ENCODE measurements around the gene RGS19. TPM values are rescaled to one million over a fixed set of nuclear protein-coding genes. Genes with fewer than 3 reads are reported as not detected.

RGS19 gene
- polyA plus RNA-seq, 1 of the 3 experiments (the other 2 are of a cell fraction), result 20.5 TPM

GRCh38 chr20:64062596-64063388 is 16.5 kb downstream of the RGS19 start, which contains the start of gene TCEA2:
TSS of gene TCEA2 (plus strand) at chr20:64063198. CDS start at chr20:64063313, 115 bp downstream.
- Histone ChIP-seq H3K79me2 (ENCODE audit: insufficient read depth) (peaks cover 15% of the 10 kb centered on the region; the same call in 1 of the 2 replicates), H3K36me3 (replicated peaks in 1 of 2; ENCODE audit: control insufficient read depth in 1 of 2, insufficient read depth in 2 of 2, low read length in 1 of 2) (no peaks in the 10 kb centered on the region), H2AFZ (ENCODE audit: low read depth) (peak within 1 kb of the TSS; percentile 85), H3K4me3 (ENCODE audit: low read depth in 2 of 2, low read length in 1 of 2) (peak within 1 kb of the TSS; percentile 91 to 93), H3K9me2 (no peaks in the 10 kb centered on the region), H3K9ac (peak within 1 kb of the TSS; percentile 90), H3K4me2 (peak within 1 kb of the TSS; percentile 98), H3K9me3 (no peaks in the 10 kb centered on the region), H3K4me1 (ENCODE audit: control insufficient read depth in 1 of 2, insufficient read depth in 2 of 2, low read depth in 1 of 2, low read length in 1 of 2) (peaks cover 14 to 17% of the 10 kb centered on the region in 2 experiments; a peak in 2 of 4 replicates), H3K27ac (ENCODE audit: low read depth in 2 of 2, low read length in 1 of 2) (peak within 1 kb of the TSS; percentile 64 to 83), H3F3A (replicated peaks; ENCODE audit: insufficient read depth) (peaks cover 4% of the 10 kb centered on the region), H3K27me3 (ENCODE audit: insufficient read depth) (no peaks in the 10 kb centered on the region), H4K20me1 (ENCODE audit: insufficient read depth) (no peaks in the 10 kb centered on the region)
- ChIA-PET POLR2A (interaction anchor here (0.5 to 1.5 kb wide), 10 partner anchors 8 to 198 kb away, joined by 3 to 7 read pairs (median 4); partner anchors contain the start of genes OPRL1, PRPF6, RGS19 and TPD52L2), CTCF (interaction anchor here (0.6 to 2.5 kb wide), 10 partner anchors 9 to 83 kb away, joined by 3 to 12 read pairs (median 6); partner anchors contain the start of gene LKAAEAR1)
- 6% methylated on average over 40 of the region's 85 CpGs for WGBS (ENCODE audit: low lambda C conversion rate)
- peak; percentile 99 for DNase-seq
- TF ChIP-seq YY1 (IDR thresholded peaks at IDR 0.05; ENCODE audit: low read depth), result peak; percentile 49; the same call in 1 of the 2 replicates
- peak; percentile 72; the same call in 1 of the 2 replicates for TF ChIP-seq SIN3A (IDR thresholded peaks at IDR 0.05; ENCODE audit: borderline replicate concordance, low read depth, low read length)
- TF ChIP-seq TCF12 (IDR thresholded peaks at IDR 0.05), result no peak
- peak; percentile 46; the same call in 1 of the 2 replicates for TF ChIP-seq USF1 (IDR thresholded peaks at IDR 0.05; ENCODE audit: borderline replicate concordance, low read depth)
- TF ChIP-seq EZH2phosphoT487 (IDR thresholded peaks at IDR 0.05; ENCODE audit: borderline replicate concordance, low read depth), result no peak
- no peak; a peak in 1 of 4 replicates for TF ChIP-seq EP300 (IDR thresholded peaks at IDR 0.05; ENCODE audit: borderline replicate concordance in 1 of 2, low read depth in 1 of 2, low read length in 1 of 2)
- no peak for TF ChIP-seq PBX3 (IDR thresholded peaks at IDR 0.05)
- TF ChIP-seq, protein P1, sequence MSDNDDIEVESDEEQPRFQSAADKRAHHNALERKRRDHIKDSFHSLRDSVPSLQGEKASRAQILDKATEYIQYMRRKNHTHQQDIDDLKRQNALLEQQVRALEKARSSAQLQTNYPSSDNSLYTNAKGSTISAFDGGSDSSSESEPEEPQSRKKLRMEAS (IDR thresholded peaks at IDR 0.05; ENCODE audit: low read depth), result peak; percentile 79
- peak; percentile 36; the same call in 1 of the 2 replicates for TF ChIP-seq MXI1 (IDR thresholded peaks at IDR 0.05; ENCODE audit: low read depth, low read length)
- peak; percentile 47; the same call in 1 of the 2 replicates for TF ChIP-seq FOXJ3 (CRISPR knock-in tag; IDR thresholded peaks at IDR 0.05)
- TF ChIP-seq, protein P2, sequence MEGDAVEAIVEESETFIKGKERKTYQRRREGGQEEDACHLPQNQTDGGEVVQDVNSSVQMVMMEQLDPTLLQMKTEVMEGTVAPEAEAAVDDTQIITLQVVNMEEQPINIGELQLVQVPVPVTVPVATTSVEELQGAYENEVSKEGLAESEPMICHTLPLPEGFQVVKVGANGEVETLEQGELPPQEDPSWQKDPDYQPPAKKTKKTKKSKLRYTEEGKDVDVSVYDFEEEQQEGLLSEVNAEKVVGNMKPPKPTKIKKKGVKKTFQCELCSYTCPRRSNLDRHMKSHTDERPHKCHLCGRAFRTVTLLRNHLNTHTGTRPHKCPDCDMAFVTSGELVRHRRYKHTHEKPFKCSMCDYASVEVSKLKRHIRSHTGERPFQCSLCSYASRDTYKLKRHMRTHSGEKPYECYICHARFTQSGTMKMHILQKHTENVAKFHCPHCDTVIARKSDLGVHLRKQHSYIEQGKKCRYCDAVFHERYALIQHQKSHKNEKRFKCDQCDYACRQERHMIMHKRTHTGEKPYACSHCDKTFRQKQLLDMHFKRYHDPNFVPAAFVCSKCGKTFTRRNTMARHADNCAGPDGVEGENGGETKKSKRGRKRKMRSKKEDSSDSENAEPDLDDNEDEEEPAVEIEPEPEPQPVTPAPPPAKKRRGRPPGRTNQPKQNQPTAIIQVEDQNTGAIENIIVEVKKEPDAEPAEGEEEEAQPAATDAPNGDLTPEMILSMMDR (IDR thresholded peaks at IDR 0.05), result no peak
- TF ChIP-seq ELF1 (IDR thresholded peaks at IDR 0.05), result peak; percentile 34; the same call in 1 of the 2 replicates
- TF ChIP-seq RFX5 (IDR thresholded peaks at IDR 0.05; ENCODE audit: low read length), result no peak
- TF ChIP-seq JUND (IDR thresholded peaks at IDR 0.05), result no peak
- TF ChIP-seq FOXM1 (IDR thresholded peaks at IDR 0.05; ENCODE audit: low read depth), result no peak
- TF ChIP-seq TAF1 (IDR thresholded peaks at IDR 0.05; ENCODE audit: borderline replicate concordance, low read depth, low read length), result peak; percentile 47
- TF ChIP-seq CHD2 (IDR thresholded peaks at IDR 0.05; ENCODE audit: low read length, partially characterized antibody), result peak; percentile 96
- TF ChIP-seq, protein P3, sequence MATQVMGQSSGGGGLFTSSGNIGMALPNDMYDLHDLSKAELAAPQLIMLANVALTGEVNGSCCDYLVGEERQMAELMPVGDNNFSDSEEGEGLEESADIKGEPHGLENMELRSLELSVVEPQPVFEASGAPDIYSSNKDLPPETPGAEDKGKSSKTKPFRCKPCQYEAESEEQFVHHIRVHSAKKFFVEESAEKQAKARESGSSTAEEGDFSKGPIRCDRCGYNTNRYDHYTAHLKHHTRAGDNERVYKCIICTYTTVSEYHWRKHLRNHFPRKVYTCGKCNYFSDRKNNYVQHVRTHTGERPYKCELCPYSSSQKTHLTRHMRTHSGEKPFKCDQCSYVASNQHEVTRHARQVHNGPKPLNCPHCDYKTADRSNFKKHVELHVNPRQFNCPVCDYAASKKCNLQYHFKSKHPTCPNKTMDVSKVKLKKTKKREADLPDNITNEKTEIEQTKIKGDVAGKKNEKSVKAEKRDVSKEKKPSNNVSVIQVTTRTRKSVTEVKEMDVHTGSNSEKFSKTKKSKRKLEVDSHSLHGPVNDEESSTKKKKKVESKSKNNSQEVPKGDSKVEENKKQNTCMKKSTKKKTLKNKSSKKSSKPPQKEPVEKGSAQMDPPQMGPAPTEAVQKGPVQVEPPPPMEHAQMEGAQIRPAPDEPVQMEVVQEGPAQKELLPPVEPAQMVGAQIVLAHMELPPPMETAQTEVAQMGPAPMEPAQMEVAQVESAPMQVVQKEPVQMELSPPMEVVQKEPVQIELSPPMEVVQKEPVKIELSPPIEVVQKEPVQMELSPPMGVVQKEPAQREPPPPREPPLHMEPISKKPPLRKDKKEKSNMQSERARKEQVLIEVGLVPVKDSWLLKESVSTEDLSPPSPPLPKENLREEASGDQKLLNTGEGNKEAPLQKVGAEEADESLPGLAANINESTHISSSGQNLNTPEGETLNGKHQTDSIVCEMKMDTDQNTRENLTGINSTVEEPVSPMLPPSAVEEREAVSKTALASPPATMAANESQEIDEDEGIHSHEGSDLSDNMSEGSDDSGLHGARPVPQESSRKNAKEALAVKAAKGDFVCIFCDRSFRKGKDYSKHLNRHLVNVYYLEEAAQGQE (IDR thresholded peaks at IDR 0.05; ENCODE audit: low read depth, low read length), result 0 out of 2 replicates have a peak, but pooled peaks have one; percentile 12
- TF ChIP-seq POLR2AphosphoS5 (IDR thresholded peaks at IDR 0.05; ENCODE audit: low read depth, low read length), result peak; percentile 91
- peak; percentile 57; the same call in 1 of the 2 replicates for TF ChIP-seq GABPA (IDR thresholded peaks at IDR 0.05; ENCODE audit: low read depth)
- TF ChIP-seq RCOR1 (IDR thresholded peaks at IDR 0.05; ENCODE audit: low read length), result no peak; the same call in 1 of the 2 replicates
- TF ChIP-seq, protein P4, sequence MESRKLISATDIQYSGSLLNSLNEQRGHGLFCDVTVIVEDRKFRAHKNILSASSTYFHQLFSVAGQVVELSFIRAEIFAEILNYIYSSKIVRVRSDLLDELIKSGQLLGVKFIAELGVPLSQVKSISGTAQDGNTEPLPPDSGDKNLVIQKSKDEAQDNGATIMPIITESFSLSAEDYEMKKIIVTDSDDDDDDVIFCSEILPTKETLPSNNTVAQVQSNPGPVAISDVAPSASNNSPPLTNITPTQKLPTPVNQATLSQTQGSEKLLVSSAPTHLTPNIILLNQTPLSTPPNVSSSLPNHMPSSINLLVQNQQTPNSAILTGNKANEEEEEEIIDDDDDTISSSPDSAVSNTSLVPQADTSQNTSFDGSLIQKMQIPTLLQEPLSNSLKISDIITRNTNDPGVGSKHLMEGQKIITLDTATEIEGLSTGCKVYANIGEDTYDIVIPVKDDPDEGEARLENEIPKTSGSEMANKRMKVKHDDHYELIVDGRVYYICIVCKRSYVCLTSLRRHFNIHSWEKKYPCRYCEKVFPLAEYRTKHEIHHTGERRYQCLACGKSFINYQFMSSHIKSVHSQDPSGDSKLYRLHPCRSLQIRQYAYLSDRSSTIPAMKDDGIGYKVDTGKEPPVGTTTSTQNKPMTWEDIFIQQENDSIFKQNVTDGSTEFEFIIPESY (IDR thresholded peaks at IDR 0.05; ENCODE audit: borderline replicate concordance, low read depth), result peak; percentile 68; the same call in 1 of the 2 replicates

Data from SK-N-SH (cell line).